ENCODE results near the gene CASP4.

DNA sequence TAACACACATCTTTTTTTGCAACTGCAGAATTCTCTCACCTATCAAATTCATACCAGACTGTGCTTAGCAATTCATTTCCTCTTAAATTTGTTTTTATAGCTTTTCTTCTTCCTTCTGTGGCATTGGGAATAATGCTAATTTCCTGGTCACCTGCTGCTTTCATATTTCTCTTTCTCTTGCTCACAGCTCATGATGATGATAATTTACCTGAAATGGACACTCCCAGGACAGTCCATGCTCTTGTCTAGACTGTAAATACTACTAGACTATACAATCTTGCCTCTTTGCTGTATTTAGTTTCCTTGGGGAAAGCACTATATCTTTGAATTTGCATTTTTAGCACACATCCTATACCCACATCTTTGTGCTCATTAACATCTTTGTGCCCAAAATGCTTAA lies 39.1 kb upstream of the CASP4 start:
- TF ChIP-seq POLR2AphosphoS5 (IDR thresholded peaks at IDR 0.05) (no peak), SMC3 (conservative IDR thresholded peaks at IDR 0.05; ENCODE audit: poor library complexity) (no peak), EZH2 (IDR thresholded peaks at IDR 0.05; ENCODE audit: borderline replicate concordance, insufficient read depth, low read length, poor library complexity, severe bottlenecking) (no peak), RAD21 (conservative IDR thresholded peaks at IDR 0.05) (no peak), EP300 (conservative IDR thresholded peaks at IDR 0.05; ENCODE audit: poor library complexity, severe bottlenecking) (no peak)
- TF ChIP-seq, protein P1, sequence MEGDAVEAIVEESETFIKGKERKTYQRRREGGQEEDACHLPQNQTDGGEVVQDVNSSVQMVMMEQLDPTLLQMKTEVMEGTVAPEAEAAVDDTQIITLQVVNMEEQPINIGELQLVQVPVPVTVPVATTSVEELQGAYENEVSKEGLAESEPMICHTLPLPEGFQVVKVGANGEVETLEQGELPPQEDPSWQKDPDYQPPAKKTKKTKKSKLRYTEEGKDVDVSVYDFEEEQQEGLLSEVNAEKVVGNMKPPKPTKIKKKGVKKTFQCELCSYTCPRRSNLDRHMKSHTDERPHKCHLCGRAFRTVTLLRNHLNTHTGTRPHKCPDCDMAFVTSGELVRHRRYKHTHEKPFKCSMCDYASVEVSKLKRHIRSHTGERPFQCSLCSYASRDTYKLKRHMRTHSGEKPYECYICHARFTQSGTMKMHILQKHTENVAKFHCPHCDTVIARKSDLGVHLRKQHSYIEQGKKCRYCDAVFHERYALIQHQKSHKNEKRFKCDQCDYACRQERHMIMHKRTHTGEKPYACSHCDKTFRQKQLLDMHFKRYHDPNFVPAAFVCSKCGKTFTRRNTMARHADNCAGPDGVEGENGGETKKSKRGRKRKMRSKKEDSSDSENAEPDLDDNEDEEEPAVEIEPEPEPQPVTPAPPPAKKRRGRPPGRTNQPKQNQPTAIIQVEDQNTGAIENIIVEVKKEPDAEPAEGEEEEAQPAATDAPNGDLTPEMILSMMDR (IDR thresholded peaks at IDR 0.05; ENCODE audit: poor library complexity, severe bottlenecking), result no peak

Data from neural cell (in vitro differentiated cells).